ENCODE measurements around the gene PAQR8. TPM values are rescaled to one million over a fixed set of nuclear protein-coding genes. Genes with fewer than 3 reads are reported as not detected.

Gene PAQR8
- total RNA-seq, 1 experiment from 2014 or later = 3.7 TPM

GRCh38 chr6:52399511-52400312 lies 37.8 kb downstream of the PAQR8 start:
- H3K4me3 ChIP-seq = no peak overlapping the region
- H3K36me3 ChIP-seq (ENCODE audit: low read depth) = no peaks in the 10 kb centered on the region
- H3F3A ChIP-seq (ENCODE audit: insufficient read depth, low read depth) = no peaks in the 10 kb centered on the region
- TF ChIP-seq EZH2 (IDR thresholded peaks at IDR 0.05; ENCODE audit: low read depth) (no peak), CTCF (conservative IDR thresholded peaks at IDR 0.05) (peak; percentile 95)
- 0 out of 2 replicates have a peak, but pooled peaks cover 6% of the 10 kb centered on the region for H3K4me1 ChIP-seq (replicated peaks; ENCODE audit: insufficient read depth)
- peak in 1 of 2 experiments; percentile 27 for DNase-seq
- no peaks in the 10 kb centered on the region for H4K20me1 ChIP-seq (ENCODE audit: insufficient read depth)
- no TSS peak for BruUV-seq (replicated peaks)
- no peaks in the 10 kb centered on the region for H3K9me2 ChIP-seq (ENCODE audit: insufficient read depth)
- ChIA-PET CTCF (interaction anchor here (0.7 to 1.2 kb wide), 3 partner anchors 113 to 116 kb away, joined by 3 read pairs; partner anchors contain the start of gene MCM3), POLR2A (ENCODE audit: unreplicated experiment) (interaction anchor here (0.6 kb wide), 1 partner anchor 237 kb away, joined by 7 read pairs; no protein-coding TSS in a partner anchor)
- H3K27me3 ChIP-seq (ENCODE audit: insufficient read depth, low read depth) = no peaks in the 10 kb centered on the region
- H3K4me2 ChIP-seq = no peak overlapping the region
- no peaks in the 10 kb centered on the region for H3K79me2 ChIP-seq (ENCODE audit: low read depth)
- H3K9me3 ChIP-seq (ENCODE audit: insufficient read depth, low read depth) = no peaks in the 10 kb centered on the region
- intact Hi-C loops (cut with micrococcal nuclease; ENCODE audit: unreplicated experiment) = loop anchor here (1.0 to 2.0 kb wide), 2 partner anchors 112 to 237 kb away; no protein-coding TSS in a partner anchor
- no peak overlapping the region for H3K27ac ChIP-seq
- H2AFZ ChIP-seq = no peak overlapping the region

- BruUV-seq (replicated peaks) = no TSS peak
- TF ChIP-seq CTCF (conservative IDR thresholded peaks at IDR 0.05) (no peak), EZH2 (IDR thresholded peaks at IDR 0.05; ENCODE audit: low read depth) (no peak)
- CTCF ChIA-PET = interaction anchor here (0.7 to 1.2 kb wide), 3 partner anchors 114 to 117 kb away, joined by 3 read pairs; partner anchors contain the start of gene MCM3
Observed at GRCh38 chr6:52400313-52401041, 38.5 kb downstream of the PAQR8 start.

GRCh38 chr6:52403086-52403485 lies 41.1 kb downstream of the PAQR8 start:
- no peaks in the 10 kb centered on the region for H3K9me2 ChIP-seq (ENCODE audit: insufficient read depth)
- H2AFZ ChIP-seq = no peak overlapping the region
- H3K36me3 ChIP-seq (ENCODE audit: low read depth) = no peaks in the 10 kb centered on the region
- no peak overlapping the region for H3K27ac ChIP-seq
- H3K79me2 ChIP-seq (ENCODE audit: low read depth) = no peaks in the 10 kb centered on the region
- H3K4me1 ChIP-seq (replicated peaks; ENCODE audit: insufficient read depth) = no peaks in the 10 kb centered on the region
- no peak for DNase-seq
- intact Hi-C loops (cut with micrococcal nuclease; ENCODE audit: unreplicated experiment) = no loop called here
- ChIA-PET POLR2A (ENCODE audit: unreplicated experiment) (interaction anchor here (0.6 kb wide), 2 partner anchors 51 to 286 kb away, joined by 4 to 7 read pairs; no protein-coding TSS in a partner anchor), CTCF (no interaction called here)
- H3F3A ChIP-seq (ENCODE audit: insufficient read depth, low read depth) = no peaks in the 10 kb centered on the region
- no peaks in the 10 kb centered on the region for H3K9me3 ChIP-seq (ENCODE audit: insufficient read depth, low read depth)
- no peaks in the 10 kb centered on the region for H4K20me1 ChIP-seq (ENCODE audit: insufficient read depth)
- no peak overlapping the region for H3K4me3 ChIP-seq
- BruUV-seq (replicated peaks) = no TSS peak
- H3K27me3 ChIP-seq (ENCODE audit: insufficient read depth, low read depth) = no peaks in the 10 kb centered on the region
- H3K4me2 ChIP-seq = no peak overlapping the region
- TF ChIP-seq EZH2 (IDR thresholded peaks at IDR 0.05; ENCODE audit: low read depth) = no peak
- TF ChIP-seq CTCF (conservative IDR thresholded peaks at IDR 0.05) = no peak

More at GRCh38 chr6:52400313-52401041, 38.5 kb downstream of the PAQR8 start:
- Histone ChIP-seq H3K4me1 (replicated peaks; ENCODE audit: insufficient read depth) (0 out of 2 replicates have a peak, but pooled peaks cover 5% of the 10 kb centered on the region), H3K9me3 (ENCODE audit: insufficient read depth, low read depth) (no peaks in the 10 kb centered on the region), H3F3A (ENCODE audit: insufficient read depth, low read depth) (no peaks in the 10 kb centered on the region), H2AFZ (no peak overlapping the region), H4K20me1 (ENCODE audit: insufficient read depth) (no peaks in the 10 kb centered on the region), H3K79me2 (ENCODE audit: low read depth) (no peaks in the 10 kb centered on the region), H3K9me2 (ENCODE audit: insufficient read depth) (no peaks in the 10 kb centered on the region), H3K4me3 (no peak overlapping the region), H3K27me3 (ENCODE audit: insufficient read depth, low read depth) (no peaks in the 10 kb centered on the region), H3K4me2 (no peak overlapping the region), H3K27ac (no peak overlapping the region), H3K36me3 (ENCODE audit: low read depth) (no peaks in the 10 kb centered on the region)
- POLR2A ChIA-PET (ENCODE audit: unreplicated experiment) = no interaction called here
- DNase-seq = no peak
- intact Hi-C loops (cut with micrococcal nuclease; ENCODE audit: unreplicated experiment) = no loop called here

Data from PC-9 (cell line).